Progenitor cell of endocrine pancreas (in vitro differentiated cells): Measurements from ENCODE around the gene ATF3. TPM values are rescaled to one million over a fixed set of nuclear protein-coding genes. Genes with fewer than 3 reads are reported as not detected.

Experiments used
- DNase-seq: peaks from one replicate; pipeline ENCODE4 v3.0.0; 2021; ENCODE audit warnings: low spot score; ENCODE audit not compliant: unreplicated experiment
- H3K27ac Mint-ChIP-seq: 2 replicates; pipeline ENCODE4 v1.8.0; 2021; ENCODE audit warnings: mild to moderate bottlenecking, moderate library complexity, mixed read lengths
- H3K27me3 Mint-ChIP-seq: 2 replicates; pipeline ENCODE4 v1.8.0; 2021; ENCODE audit warnings: mixed read lengths
- H3K36me3 Mint-ChIP-seq: 2 replicates; pipeline ENCODE4 v1.8.0; 2022; ENCODE audit warnings: mixed read lengths; ENCODE audit not compliant: insufficient read depth
- H3K4me1 Mint-ChIP-seq: 2 replicates; pipeline ENCODE4 v1.8.0; 2021; ENCODE audit warnings: low read depth, mixed read lengths
- H3K4me3 Mint-ChIP-seq: 2 replicates; pipeline ENCODE4 v1.8.0; 2021; ENCODE audit warnings: low read depth, mild to moderate bottlenecking, moderate library complexity, mixed read lengths
- H3K9me3 Mint-ChIP-seq: 2 replicates; pipeline ENCODE4 v1.8.0; 2021; ENCODE audit warnings: low read depth, mixed read lengths
- total RNA-seq: library from RNA; stranded (reverse); gene quantifications from 2 replicates; pipeline ENCODE4 v1.2.1, GENCODE V29; 2021
- TF ChIP-seq, protein P1 (sequence below): fragments of 200-600 bp; sonication (generic); IDR thresholded peaks from one replicate; pipeline ENCODE4 v1.5.0; 2021; ENCODE audit warnings: antibody characterized with exemption, mild to moderate bottlenecking; ENCODE audit not compliant: unreplicated experiment

ATF3 gene
- total RNA-seq, 1 donor from 2014 or later = 14.6 TPM

DNA sequence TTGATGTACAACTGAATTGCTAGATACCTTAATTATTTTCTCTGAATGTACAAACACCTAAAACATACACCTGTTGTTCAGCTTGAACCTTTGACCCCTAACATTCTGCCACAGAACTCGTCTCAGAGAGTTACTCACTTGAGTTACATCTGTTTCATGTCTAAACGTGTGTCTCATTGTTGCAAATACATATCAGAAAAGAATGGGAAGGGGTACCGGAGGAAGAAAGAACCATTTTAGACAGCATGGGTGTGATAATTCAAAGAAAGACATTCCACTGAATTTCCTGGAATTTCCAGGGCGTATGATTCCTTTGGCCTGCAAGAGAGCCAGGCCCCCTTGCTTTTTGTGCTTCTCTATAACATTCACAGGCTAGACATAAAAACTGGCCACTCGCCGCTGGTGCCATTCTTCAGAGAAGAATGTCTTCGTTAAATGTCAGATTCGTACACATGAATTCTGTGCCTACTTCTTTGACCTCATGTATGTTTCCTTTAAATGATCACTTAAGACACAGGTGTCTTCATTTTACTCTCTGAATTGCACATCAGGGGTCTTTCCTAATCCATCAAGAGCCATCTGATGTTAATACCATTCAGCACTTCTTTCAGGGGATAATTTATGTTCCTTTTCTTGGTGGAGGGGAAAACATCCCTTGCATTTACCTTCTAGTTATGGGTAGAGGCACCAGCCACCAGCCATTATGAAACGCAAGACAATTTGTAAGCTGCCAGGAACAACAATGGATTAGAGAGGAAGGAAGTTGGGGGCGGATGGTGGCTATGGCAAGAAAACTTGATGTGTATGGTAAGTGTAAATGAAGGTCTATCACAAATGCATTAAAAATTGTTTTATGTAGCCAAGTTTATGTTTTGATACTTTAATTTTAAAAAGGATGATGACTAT lies 12.7 kb downstream of the ATF3 start:
- no peak overlapping the region for H3K27ac Mint-ChIP-seq
- H3K4me1 Mint-ChIP-seq = no peaks in the 10 kb centered on the region
- TF ChIP-seq, protein P1, sequence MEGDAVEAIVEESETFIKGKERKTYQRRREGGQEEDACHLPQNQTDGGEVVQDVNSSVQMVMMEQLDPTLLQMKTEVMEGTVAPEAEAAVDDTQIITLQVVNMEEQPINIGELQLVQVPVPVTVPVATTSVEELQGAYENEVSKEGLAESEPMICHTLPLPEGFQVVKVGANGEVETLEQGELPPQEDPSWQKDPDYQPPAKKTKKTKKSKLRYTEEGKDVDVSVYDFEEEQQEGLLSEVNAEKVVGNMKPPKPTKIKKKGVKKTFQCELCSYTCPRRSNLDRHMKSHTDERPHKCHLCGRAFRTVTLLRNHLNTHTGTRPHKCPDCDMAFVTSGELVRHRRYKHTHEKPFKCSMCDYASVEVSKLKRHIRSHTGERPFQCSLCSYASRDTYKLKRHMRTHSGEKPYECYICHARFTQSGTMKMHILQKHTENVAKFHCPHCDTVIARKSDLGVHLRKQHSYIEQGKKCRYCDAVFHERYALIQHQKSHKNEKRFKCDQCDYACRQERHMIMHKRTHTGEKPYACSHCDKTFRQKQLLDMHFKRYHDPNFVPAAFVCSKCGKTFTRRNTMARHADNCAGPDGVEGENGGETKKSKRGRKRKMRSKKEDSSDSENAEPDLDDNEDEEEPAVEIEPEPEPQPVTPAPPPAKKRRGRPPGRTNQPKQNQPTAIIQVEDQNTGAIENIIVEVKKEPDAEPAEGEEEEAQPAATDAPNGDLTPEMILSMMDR = no peak
- peaks cover 13% of the 10 kb centered on the region for H3K27me3 Mint-ChIP-seq
- H3K36me3 Mint-ChIP-seq = peaks cover 16% of the 10 kb centered on the region
- DNase-seq = no peak
- no peaks in the 10 kb centered on the region for H3K9me3 Mint-ChIP-seq
- H3K4me3 Mint-ChIP-seq = no peak overlapping the region

DNA sequence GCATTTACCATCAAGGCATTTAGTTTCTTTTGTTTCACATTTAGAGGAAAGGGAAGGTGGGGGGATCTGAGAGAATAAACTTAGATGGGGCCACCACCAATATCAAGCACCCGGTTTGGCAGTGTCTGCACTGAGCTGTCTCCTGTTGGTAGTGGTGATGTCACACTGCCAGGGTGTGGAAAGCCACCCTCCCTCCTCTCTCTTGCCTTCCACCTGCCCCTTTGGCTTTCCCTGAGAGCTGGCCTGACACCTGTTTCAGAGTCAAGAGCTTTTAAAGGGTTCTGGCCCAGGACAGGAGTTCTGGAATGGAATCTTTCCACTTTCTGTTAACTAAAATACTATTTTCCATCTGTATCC lies 13.4 kb downstream of the ATF3 start:
- peaks cover 16% of the 10 kb centered on the region for H3K27me3 Mint-ChIP-seq
- DNase-seq = no peak
- no peak overlapping the region for H3K4me3 Mint-ChIP-seq
- TF ChIP-seq, protein P1 = no peak
- no peak overlapping the region for H3K27ac Mint-ChIP-seq
- peaks cover 11% of the 10 kb centered on the region for H3K36me3 Mint-ChIP-seq
- H3K9me3 Mint-ChIP-seq = no peaks in the 10 kb centered on the region
- H3K4me1 Mint-ChIP-seq = no peaks in the 10 kb centered on the region

DNA sequence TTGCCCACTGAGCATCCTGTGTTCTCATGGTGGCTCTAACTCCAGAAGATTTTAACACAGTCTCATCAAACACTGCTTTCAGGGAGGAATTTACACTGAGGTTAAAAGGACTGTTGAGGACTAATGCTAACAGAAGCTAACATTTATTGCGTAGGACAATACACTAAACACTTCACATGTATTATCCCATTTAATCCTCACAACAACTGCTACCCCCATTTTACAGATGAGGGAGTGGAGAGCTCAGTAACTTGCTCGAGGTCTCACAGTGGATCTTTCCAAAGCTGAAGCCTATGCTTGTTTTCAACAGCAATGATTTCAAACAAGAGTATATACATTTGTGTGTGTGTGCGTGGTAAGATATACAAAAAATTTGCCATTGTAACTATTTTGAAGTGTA lies 13.9 kb downstream of the ATF3 start:
- Mint-ChIP-seq H3K4me3 (no peak overlapping the region), H3K4me1 (no peaks in the 10 kb centered on the region), H3K36me3 (peaks cover 11% of the 10 kb centered on the region), H3K9me3 (no peaks in the 10 kb centered on the region), H3K27me3 (peaks cover 21% of the 10 kb centered on the region), H3K27ac (no peak overlapping the region)
- TF ChIP-seq, protein P1 = no peak
- no peak for DNase-seq

DNA sequence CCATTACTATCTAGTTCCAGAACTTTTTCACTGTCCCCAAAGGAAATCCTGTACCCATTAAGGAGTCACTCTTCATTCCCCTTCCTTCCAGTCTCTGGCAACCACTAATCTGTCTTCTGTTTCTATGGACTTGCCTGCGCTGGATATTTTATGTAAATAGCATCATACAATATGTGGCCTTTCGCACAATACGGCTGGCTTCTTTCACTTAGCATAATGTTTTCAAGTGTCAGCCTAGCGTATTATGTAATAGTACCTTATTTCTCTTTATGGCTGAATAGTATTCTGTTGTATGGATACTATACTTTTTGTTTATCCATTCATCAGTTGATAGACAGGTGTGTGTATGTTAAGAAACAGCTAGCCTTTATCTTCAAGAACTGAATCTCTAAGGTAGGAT lies 14.3 kb downstream of the ATF3 start:
- H3K27ac Mint-ChIP-seq = no peak overlapping the region
- no peak overlapping the region for H3K4me3 Mint-ChIP-seq
- H3K9me3 Mint-ChIP-seq = no peaks in the 10 kb centered on the region
- no peaks in the 10 kb centered on the region for H3K4me1 Mint-ChIP-seq
- TF ChIP-seq, protein P1 = no peak
- peaks cover 25% of the 10 kb centered on the region for H3K27me3 Mint-ChIP-seq
- peaks cover 11% of the 10 kb centered on the region for H3K36me3 Mint-ChIP-seq
- no peak for DNase-seq

DNA sequence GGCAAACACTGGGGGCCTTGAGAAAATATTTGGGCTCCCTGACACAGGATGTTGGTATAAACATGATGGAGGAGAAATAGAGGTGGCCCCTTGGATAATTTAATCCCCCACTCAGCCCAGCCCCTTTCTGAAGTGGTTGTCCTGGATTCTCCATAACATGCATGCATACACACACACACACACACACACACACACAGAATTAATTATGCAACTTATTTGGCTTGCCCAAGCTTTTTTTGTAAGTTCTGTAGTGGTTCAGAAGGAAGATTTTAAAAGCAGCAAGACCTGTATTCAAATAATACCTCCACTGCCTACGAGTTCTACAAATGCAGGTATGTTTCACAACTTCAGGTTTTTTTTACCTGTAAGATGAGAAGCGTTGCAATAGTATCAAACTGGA lies 15.0 kb downstream of the ATF3 start:
- H3K4me1 Mint-ChIP-seq = peaks cover 1% of the 10 kb centered on the region
- TF ChIP-seq, protein P1 = no peak

More for the DNA sequence above, 15.0 kb downstream of the ATF3 start:
- peaks cover 30% of the 10 kb centered on the region for H3K27me3 Mint-ChIP-seq
- no peak for DNase-seq
- no peak overlapping the region for H3K27ac Mint-ChIP-seq
- H3K36me3 Mint-ChIP-seq = peaks cover 8% of the 10 kb centered on the region
- H3K9me3 Mint-ChIP-seq = no peaks in the 10 kb centered on the region
- no peak overlapping the region for H3K4me3 Mint-ChIP-seq
